ENCODE data around the gene TMEM179B.
A peak's percentile ranks its signal among the peaks of the same experiment; 100 is the strongest.
"Not testable (repeated sequence)": the region's sequence is repeated elsewhere in the genome, so short reads cannot be mapped to it uniquely, and the experiment has no call there.

Gene TMEM179B, protein sequence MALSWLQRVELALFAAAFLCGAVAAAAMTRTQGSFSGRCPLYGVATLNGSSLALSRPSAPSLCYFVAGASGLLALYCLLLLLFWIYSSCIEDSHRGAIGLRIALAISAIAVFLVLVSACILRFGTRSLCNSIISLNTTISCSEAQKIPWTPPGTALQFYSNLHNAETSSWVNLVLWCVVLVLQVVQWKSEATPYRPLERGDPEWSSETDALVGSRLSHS

DNA sequence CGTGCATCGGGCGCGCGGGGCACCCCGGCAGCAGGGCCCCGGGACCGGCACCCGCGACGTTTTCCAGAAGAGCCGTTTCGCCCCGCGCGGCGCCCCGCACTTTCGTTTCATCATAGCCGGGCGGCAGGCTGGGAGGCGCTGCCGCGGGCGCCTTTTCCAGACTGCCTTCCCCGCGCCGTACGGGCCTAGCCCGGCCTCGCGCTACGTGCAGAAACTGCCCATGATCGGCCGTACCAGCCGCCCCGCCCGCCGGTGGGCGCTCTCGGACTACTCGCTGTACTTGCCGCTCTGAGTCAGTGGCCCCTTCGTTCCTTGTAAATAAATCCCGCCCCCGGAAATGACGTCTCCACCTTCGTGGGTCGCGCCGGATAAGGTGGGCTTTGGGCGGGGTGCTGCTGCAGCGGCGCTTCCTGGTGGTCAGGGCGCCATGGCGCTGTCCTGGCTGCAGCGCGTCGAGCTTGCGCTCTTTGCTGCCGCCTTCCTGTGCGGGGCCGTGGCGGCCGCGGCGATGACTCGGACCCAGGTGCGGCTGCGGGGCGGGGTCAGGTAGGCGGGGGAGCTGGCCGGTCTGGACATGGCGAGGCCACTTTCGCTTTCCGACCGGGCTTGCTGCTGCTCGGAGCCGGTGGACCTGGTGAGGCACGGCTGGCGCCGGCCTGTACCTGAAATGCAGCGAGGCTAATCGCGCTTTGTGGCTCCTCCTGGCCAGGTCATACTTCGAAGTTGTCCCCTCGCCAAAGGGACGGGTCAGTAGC is at the start of gene TMEM179B:
Gene TMEM179B, plus strand, starts transcription at position 398 of the 755 bp plus-strand sequence. Its CDS starts 30 bp downstream, at position 428.
- DNase-seq = peak; percentile 97

DNA sequence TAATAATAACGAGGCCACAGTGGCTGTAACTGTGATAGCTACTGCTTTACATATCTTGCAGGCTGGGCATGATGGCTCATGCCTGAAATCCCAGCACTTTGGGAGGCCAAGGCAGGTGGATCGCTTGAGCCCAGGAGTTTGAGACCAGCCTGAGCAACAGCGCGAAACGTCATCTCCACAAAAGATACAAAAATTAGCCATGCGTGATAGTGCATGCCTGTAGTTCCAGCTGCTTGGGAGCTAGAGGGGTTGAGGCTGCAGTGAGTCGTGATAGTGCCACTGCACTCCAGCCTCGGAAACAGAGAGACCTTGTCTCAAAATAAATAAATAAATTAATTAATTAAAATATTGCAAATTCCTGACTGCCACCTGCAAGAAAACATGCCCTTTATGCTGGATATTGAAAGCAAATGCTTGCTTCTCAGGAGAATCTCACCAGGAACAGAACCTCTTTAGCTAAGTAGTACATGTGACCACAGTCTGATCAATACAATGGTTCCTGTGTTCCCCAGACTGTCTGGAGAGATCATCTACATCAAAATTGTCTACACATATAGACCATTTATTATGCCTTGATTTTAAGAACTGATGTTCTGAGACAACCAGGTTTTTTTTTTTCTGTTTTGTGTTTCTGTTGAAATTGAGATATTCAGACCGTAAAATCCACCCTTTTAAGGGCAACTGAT is 39.6 kb upstream of the TMEM179B start:
- DNase-seq = no peak

DNA sequence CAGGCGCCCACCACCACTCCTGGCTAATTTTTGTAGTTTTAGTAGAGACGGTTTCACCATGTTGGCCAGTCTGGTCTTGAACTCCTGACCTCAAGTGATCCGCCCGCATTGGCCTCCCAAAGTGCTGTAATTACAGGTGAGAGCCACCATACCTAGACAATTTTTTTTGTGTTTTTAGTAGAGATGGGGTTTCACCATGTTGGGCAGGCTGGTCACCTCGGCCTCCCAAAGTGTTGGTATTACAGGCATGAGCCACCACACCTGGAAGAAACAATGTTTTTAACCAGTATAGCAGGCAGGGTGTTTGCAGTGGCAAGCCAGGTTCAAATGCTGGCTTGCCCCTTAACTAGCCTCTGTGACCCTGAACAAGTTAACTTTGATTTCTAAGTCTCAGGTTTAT is 37.3 kb upstream of the TMEM179B start:
- not testable (repeated sequence) for DNase-seq

DNA sequence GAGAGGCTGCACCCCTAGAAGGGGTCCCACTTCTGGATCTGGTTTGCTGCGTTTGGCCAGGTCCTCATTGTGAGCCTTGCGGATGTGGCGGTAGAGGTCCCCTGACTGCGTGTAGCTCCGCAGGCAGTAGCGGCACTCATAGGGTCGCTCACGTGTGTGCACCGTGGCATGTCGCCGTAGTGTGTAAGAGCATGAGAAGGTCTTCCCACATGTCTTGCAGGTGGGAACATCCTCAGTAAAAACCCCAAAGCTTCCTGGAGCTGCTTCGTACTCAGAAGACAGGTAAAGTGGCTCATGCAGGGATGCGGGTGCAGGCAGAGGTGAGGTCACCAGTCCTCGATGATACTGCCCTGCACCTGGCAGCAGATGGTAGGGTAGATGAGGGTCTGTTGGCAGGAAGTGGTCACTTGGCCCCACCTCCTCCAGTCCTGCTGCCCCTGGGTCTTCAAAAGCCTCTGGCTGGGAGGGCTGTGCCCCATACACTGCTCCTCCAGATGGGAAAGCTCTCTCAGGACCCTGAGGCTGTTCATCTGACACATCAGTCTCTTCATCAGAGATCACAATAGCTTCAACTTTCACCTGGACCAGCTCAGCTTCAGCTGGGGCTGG is 34.9 kb upstream of the TMEM179B start:
- no peak for DNase-seq

DNA sequence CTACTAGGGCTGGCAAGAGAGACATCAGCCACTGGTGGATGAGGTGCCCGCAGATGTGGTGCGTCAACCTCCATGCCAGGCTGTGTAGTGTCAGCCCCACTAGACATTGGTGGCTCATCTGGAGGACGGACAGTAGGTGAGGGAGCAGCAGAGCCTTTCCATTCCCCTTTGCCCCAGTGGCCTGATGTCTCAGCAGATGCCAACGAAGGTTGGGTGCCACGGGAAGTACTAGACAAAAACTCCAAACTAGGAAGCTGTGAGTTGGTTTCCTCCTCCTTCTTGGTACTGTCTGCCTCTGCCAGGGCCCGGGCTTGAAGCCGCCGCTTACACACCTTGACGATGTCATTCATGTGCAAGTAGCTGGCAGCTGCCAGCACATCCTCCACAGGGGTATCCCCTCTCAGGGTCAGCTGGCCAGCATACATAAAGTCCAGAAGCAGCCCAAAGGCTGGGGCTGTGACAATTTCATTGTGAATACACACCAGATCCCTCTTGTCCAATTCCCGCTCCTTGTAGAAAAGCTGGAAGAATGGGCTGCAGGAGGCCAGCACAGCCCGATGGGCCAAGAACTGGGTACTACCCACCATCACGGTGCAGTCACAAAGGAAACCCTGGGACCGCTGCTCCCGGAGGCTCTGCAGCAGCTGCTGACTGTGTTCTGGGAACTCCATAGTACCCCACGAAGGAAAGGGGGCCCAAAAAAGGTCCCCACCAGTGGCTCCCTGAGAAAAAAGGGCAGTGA is 34.0 kb upstream of the TMEM179B start:
- no peak for DNase-seq

DNA sequence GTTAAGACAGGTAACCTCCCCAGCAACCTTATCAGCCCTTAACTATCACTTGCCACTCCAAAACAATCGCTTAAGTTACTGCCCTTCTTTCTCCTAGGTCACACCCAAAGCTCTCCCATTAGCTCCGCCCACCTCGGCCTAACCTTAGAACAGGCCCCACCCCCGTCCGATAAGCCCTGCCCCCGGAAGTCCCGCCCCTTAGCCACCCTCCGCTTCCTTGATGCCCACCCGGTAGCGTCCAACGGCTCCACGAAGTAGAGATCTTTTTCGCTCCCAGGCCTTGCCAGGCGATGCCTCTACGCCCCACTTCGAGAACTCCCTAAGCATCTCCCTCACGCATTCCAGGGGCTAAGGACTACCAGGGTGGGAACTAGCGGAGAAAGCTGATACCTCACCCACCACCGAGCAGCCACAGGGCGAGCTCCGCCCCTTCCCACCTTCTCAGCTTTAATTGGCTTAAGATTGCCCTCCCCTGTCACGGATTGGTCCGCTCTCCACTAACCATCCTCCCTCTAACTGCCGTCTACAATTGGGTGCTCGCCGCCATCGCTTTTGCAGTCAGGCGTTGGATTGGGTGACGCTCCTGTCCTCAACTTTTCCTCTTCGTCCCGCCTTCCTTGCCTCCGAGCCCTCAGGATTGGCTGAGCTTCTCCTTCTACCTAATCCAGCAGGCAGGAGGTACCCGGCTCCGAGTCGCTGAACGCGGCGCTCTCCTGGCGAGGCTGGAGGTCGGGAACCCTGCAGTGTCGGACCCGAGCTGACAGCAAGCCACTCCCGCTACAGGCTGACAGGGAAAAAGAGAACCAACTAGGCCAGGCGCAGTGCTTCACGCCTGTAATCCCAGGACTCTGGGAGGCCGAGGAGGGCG is 33.2 kb upstream of the TMEM179B start, which contains the start of gene ZBTB3:
Gene ZBTB3, minus strand, starts transcription at position 425 of the 868 bp plus-strand sequence. CDS start 496 bp downstream, outside the sequence.
- peak; percentile 100 for DNase-seq

DNA sequence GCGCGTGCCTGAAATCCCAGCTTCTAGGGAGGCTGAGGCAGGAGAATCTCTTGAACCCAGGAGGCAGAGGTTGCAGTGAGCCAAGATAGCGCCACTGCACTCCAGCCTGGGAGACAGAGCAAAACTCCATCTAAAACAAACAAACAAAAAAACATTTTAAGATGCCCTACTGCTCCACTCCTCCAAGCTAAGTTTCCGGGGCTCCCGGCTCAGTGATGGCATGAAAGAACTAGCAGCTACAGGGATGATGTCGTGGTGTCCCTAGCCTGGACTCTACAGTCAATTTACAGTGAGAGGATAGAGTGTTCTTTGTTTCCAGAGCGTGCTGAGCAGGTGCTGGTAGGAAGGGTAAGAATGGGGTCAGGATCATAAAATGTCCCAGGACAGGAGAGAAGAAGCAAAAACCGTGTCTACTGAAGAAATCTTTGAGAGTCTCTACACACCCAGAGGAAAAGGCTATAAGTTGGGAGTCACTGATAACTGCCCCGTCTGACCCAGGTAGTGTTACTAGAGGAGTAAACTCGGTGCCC is 32.1 kb upstream of the TMEM179B start:
- no peak for DNase-seq

DNA sequence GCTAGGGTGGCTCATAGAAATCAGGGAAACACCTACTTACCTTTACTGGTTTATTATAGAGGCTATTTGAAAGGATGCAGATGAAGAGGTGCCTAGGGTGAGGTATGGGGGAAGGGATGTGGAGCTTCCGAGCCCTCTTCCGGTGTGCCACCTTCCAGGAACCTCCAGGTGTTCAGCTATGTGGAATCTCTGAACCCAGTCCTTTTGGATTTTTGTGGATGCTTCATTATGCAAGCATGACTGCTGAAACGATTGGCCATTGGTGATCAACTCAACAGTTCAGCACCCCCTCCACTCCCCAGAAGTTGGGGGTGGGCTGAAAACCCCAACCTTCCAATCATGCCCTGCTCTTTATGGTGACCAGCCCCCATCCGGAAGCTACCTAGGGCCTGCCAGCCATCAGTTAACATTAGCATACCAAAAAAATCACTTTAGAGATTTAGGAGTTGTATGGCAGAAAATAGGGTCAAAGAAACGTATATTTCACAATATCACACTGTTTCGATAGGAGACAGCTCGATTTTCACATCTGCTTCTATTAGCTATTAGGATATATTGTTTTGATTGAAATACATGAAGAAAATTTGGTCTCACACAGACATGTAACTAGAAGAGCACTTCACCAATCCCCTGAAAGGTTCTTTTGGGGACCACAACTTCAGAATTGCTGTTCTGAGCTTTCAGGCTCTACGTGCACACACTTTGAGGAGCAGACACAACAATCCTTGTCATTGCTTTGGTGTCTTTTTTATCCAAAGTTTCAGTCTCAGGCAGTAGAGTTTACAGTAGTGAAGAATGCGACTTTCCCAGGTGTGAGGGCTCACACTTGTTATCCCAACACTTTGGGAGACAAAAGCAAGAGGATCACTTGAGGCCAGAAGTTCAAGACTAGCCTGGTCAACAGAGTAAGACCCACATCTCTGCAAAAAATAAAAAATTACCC is 29.1 kb upstream of the TMEM179B start:
- DNase-seq = no peak

DNA sequence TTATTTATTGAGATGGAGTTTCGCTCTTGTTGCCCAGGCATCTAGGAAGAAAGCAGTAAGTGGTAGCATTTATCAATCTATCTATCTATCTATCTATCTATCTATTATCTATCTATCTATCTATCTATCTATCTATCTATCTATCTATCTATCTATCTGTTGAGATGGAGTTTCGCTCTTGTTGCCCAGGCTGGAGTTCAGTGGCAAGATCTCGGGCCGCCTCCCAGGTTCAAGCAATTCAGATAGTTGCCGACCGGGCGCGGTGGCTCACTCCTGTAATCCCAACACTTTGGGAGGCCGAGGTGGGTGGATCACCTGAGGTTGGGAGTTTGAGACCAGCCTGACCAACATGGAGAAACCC is 26.4 kb upstream of the TMEM179B start:
- DNase-seq = not testable (repeated sequence)

DNA sequence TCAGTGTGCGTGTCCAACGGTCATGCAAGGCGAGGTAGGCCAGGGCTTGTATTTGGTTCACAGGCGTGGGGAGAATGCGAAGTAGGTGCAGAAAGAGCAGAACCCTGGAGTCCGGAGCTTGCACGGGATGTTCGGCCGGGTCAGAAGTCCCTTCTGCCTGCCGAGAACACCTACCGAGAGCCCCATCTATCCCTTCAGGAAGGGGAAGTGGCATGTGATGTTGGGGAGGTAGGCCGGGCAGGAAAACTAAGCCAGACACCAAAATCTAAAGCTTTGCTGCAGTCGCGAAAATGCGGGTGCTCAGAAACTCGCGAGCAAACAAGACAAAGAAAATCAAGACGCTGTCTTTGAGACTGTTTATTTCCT is 16.4 kb upstream of the TMEM179B start:
- no peak for DNase-seq

DNA sequence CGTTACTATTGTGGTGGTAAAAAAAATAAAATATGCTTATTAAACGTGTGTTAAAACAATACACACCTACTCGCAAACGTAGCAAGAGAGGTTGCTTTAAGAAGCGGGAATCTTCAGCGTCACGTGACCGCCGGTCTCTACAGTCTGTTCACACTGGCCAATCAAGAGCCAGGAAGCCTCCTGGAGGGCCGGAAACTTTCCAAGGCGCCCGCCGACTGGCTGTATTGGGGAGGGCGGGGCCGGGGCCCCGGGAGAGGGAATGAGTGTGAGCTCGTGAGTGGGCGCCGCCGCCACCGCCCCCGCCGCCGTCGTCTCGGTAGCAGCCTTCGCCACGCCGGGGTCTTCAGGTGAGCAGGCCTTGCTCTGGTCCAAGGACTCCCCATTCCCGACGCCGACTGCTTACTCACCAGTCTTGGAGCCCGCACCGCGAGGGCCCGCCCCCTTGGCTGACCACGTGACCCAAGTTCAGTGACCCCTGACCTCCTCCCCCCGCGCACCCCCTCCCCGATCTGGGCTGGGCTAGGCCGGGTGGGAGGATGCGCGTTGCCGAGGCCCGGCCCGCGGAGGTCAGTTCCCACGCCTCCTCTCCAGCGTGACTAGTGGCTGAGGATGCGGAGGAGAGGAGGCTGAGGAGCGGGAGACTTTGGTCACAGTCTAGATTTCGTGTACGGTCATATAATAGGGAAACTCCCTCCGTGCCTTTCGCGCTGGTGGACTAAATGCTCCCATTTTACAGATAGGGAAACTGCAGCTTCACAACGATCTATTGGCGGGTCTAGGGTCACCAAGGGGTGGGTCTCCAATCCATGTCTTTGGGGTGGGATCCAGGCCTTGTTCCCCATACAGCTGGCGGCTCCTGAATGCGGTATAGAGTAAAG is 15.8 kb upstream of the TMEM179B start, which contains the start of gene TAF6L:
Gene TAF6L, plus strand, starts transcription at position 253 of the 878 bp plus-strand sequence. CDS start 4,388 bp downstream, outside the sequence.
- DNase-seq = peak; percentile 97

DNA sequence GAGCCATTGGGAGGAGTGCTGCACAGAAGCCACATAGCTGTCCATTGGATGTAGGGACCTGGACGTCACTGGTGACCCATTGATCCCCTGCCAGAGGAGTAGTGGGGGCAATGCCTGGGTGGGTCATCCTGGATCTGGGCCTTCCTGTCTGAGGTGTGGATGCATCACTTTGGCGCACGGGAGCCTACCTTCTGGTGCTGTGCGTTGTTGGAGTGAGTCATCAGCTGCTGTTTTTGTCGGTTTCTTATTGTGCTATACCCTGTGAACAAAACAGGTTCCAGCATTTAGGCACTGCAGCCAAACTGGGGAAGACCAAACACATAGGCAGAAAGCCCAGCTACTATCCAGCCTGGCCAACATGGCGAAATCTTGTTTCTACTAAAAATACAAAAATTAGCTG is 12.8 kb upstream of the TMEM179B start:
- DNase-seq = no peak

DNA sequence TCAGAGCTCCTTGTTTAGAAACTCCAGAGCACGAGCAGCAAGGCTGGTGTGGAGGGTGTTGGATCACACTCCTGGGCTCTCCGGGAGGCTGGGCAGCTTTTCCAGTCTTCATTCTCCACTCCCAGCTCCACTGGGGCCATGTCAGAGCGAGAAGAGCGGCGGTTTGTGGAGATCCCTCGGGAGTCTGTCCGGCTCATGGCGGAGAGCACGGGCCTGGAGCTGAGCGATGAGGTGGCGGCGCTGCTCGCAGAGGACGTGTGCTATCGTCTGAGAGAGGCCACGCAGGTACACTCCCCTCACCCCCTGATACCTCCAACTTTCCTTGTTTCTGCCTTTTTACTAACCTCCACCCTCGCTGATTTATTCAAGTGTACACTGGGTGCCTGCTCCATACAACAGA is 11.6 kb upstream of the TMEM179B start:
- no peak for DNase-seq

DNA sequence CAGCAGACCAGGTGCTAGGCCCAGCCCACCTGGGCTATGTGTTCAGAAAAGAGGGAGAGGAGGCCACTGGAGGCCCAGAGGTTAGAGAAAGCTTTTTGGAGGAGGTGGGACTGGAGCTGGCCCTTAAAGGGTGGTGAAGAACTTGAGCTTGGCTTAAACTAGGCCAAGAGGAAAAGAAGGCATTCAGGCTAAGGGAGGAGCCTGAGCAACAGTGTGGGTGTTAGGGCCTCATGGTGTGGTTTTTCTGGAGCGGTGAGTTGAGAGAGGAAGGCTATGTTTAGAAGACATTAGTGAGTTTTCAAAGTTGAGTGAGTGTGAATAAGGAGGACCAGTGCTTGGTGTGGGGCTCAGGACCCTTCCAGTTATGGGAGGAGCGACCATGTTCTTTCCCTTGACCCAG is 9.8 kb upstream of the TMEM179B start:
- DNase-seq = no peak

DNA sequence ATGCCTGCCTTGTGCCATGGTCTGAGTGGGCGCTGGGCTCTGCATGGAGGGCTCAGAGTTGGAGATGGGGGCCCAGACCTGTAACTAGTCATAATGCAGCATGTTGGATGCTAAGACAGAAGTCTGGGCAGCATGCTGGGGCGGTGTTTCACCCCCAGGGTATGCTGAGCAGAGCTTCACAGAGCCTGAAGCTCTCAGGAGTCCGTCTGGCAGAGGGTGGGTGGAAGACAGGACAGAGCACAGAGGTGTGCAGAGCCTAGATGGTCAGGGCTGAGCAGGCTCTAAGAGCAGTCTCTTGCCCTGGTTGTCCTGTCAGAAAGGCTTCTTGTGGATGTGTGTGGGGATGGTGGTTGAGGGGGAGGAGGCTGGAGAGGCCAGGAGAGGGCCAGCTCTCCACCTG is 8.8 kb upstream of the TMEM179B start:
- DNase-seq = no peak

DNA sequence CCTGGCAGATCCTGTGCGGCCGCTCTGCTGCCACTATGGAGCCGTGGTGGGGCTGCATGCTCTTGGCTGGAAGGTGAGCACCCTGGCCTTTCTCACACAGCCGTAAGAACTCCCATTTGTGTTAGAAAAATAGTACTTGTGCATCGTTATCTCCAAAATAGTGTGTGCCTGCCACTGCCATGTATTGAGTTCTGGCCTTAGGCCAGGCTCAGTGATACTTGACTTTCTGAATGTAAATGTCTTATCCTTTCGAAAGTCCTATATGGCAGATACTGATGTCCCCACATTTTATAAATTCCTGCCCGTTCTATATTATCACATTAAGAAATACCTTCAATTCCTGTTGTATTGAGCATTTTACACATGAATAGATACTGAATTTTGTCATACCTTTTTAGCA is 4.4 kb upstream of the TMEM179B start:
- DNase-seq = no peak

DNA sequence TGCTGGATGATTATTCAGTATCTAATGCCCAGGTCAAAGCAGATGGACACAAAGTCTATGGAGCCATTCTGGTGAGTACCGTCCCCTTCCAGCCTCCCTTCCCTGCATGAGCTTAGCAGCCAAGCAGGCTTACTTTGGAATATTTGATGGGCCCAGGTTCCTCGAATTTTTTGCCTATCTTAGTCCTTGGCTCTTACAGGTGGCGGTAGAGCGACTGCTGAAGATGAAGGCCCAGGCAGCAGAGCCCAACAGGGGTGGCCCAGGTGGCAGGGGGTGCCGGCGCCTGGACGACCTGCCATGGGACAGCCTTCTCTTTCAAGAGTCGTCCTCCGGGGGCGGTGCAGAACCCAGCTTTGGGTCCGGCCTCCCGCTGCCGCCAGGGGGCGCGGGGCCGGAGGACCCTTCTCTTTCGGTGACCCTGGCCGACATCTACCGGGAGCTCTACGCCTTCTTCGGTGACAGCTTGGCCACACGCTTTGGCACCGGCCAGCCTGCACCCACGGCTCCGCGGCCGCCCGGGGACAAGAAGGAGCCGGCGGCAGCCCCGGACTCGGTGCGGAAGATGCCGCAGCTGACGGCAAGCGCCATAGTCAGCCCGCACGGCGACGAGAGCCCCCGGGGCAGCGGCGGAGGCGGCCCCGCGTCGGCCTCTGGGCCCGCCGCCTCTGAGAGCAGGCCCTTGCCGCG is 741 bp upstream of the TMEM179B start:
- peak; percentile 80 for DNase-seq

DNA sequence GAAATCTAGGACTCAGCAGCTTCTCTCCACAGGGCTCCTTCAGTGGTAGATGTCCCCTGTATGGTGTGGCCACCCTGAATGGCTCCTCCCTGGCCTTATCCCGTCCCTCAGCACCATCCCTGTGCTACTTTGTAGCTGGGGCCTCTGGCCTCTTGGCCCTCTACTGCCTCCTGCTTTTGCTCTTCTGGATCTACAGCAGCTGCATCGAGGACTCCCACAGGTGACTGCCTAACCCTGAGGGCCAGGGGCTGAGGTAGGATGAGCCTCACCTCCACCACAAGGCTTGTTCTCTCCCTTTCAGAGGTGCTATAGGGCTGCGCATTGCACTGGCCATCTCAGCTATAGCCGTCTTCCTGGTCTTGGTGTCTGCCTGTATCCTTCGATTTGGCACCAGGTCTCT is 1.8 kb downstream of the TMEM179B start:
- no peak for DNase-seq

DNA sequence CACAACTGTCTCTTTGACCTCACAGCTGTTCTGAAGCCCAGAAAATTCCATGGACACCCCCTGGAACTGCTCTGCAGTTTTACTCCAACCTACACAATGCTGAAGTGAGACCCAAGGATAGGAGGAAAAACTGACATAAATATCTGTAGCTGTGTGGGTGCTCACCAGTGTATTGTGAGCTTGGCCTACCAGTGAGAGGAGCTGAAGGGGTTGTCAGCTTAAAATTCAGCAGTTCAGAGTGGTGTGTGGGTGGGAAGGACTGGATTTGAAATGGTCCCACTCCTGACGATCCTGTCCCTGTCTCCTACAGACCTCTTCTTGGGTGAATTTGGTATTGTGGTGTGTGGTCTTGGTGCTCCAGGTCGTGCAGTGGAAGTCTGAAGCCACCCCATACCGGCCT is 2.4 kb downstream of the TMEM179B start:
- no peak for DNase-seq
